Suprapubic skin (tissue), 3 donors: Measurements from ENCODE around the gene TRAF7.

Experiments
- CTCF ChIP-seq, 2 donors: fragments of 200-600 bp in 1 of 2; fragments of 450-650 bp in 1 of 2; sonication (generic) in 1 of 2; IDR thresholded peaks; one replicate each; pipeline ENCODE4 v1.5.1; 2016 to 2019; ENCODE audit warnings: antibody characterized with exemption in 2 of 2, mild to moderate bottlenecking in 1 of 2, moderate library complexity in 1 of 2
- EP300 ChIP-seq: sonication (generic); formaldehyde crosslinking; IDR thresholded peaks from one replicate; pipeline ENCODE4 v1.6.1; 2017; ENCODE audit warnings: antibody characterized with exemption

- TF ChIP-seq CTCF (IDR thresholded peaks at IDR 0.05) (no peak), EP300 (no peak)
These were observed 56.4 kb downstream of the TRAF7 start for GRCh38 chr16:2211923-2212347.
